ENCODE results near the gene ZFAND3. TPM values are rescaled to one million over a fixed set of nuclear protein-coding genes. Genes with fewer than 3 reads are reported as not detected.

ZFAND3 gene
- total RNA-seq, 1 experiment from 2014 or later: 47.2 TPM

DNA sequence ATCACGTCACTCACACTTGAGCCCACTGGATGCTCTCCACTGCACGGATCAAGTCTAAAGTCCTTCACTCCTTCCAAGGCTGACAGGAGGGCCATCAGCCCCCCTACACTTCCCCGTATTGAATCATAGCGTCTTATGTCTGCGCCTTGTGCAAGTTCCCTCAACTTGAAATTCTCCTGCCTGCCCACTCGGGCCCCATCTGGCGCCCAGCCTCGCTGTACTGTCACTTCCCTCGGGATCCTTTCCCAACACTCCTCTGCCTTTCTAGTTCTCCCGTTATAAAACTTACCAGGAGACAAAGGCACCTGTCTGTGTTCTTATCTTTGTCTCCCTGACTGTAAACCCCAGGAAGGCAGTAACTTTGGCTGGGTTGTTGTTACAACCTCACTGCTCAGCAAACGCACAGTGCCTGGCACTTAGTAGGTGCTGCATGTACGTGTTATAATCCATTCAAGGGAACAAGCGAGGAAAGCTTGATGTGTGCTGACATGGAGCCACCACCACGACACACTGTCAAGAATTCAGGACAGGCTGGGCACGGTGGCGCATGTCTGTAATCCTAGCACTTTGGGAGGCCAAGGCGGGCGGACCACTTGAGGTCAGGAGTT is 33.8 kb upstream of the ZFAND3 start (continued):
- TF ChIP-seq EZH2phosphoT487 (IDR thresholded peaks at IDR 0.05; ENCODE audit: borderline replicate concordance) (no peak), SP1 (IDR thresholded peaks at IDR 0.05; ENCODE audit: low read depth) (no peak), CBX3 (IDR thresholded peaks at IDR 0.05; ENCODE audit: low read depth) (no peak), ZFX (IDR thresholded peaks at IDR 0.05) (no peak)
- TF ChIP-seq, protein P1, sequence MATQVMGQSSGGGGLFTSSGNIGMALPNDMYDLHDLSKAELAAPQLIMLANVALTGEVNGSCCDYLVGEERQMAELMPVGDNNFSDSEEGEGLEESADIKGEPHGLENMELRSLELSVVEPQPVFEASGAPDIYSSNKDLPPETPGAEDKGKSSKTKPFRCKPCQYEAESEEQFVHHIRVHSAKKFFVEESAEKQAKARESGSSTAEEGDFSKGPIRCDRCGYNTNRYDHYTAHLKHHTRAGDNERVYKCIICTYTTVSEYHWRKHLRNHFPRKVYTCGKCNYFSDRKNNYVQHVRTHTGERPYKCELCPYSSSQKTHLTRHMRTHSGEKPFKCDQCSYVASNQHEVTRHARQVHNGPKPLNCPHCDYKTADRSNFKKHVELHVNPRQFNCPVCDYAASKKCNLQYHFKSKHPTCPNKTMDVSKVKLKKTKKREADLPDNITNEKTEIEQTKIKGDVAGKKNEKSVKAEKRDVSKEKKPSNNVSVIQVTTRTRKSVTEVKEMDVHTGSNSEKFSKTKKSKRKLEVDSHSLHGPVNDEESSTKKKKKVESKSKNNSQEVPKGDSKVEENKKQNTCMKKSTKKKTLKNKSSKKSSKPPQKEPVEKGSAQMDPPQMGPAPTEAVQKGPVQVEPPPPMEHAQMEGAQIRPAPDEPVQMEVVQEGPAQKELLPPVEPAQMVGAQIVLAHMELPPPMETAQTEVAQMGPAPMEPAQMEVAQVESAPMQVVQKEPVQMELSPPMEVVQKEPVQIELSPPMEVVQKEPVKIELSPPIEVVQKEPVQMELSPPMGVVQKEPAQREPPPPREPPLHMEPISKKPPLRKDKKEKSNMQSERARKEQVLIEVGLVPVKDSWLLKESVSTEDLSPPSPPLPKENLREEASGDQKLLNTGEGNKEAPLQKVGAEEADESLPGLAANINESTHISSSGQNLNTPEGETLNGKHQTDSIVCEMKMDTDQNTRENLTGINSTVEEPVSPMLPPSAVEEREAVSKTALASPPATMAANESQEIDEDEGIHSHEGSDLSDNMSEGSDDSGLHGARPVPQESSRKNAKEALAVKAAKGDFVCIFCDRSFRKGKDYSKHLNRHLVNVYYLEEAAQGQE (IDR thresholded peaks at IDR 0.05; ENCODE audit: low read depth): no peak

DNA sequence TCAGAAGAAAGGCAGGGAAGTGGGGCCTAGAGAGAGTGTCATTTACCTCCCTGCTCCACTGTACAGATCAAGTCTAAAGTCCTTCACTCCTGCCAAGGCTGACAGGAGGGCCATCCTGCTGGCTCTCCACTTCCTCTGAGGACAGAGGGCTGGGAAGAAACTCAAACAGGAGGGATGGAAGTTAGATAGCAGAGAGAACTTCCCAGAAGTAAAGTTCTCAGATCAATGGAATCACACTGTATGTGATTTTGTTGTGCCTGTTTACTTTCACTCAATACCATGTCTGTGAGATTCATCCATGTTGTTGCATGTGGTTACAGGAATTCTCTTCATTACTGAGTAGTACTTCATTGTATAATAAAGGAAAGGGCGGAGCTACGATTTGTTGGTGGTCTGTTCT is 32.3 kb upstream of the ZFAND3 start:
- no peak for ATAC-seq
- CTCF ChIA-PET: no interaction called here
- H3K4me2 ChIP-seq (ENCODE audit: low read length): no peak overlapping the region
- no peak for DNase-seq (ENCODE audit: low read depth, low spot score)
- POLR2A ChIA-PET: no interaction called here
- no peak overlapping the region for H2AFZ ChIP-seq (ENCODE audit: low read depth, low read length, poor library complexity, severe bottlenecking)
- no peaks in the 10 kb centered on the region for H3K9me2 ChIP-seq (ENCODE audit: insufficient read depth)
- no peak for TF ChIP-seq SIN3A (IDR thresholded peaks at IDR 0.05; ENCODE audit: low read depth)
- no peak for TF ChIP-seq YY1 (IDR thresholded peaks at IDR 0.05; ENCODE audit: extremely low read depth, insufficient replicate concordance, low read depth, low read length)
- no peak for TF ChIP-seq CBX3 (IDR thresholded peaks at IDR 0.05; ENCODE audit: low read depth)
- TF ChIP-seq, protein P2, sequence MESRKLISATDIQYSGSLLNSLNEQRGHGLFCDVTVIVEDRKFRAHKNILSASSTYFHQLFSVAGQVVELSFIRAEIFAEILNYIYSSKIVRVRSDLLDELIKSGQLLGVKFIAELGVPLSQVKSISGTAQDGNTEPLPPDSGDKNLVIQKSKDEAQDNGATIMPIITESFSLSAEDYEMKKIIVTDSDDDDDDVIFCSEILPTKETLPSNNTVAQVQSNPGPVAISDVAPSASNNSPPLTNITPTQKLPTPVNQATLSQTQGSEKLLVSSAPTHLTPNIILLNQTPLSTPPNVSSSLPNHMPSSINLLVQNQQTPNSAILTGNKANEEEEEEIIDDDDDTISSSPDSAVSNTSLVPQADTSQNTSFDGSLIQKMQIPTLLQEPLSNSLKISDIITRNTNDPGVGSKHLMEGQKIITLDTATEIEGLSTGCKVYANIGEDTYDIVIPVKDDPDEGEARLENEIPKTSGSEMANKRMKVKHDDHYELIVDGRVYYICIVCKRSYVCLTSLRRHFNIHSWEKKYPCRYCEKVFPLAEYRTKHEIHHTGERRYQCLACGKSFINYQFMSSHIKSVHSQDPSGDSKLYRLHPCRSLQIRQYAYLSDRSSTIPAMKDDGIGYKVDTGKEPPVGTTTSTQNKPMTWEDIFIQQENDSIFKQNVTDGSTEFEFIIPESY (IDR thresholded peaks at IDR 0.05; ENCODE audit: extremely low read depth, insufficient replicate concordance, low read length): no peak
- no peak for TF ChIP-seq FOSL1 (IDR thresholded peaks at IDR 0.05; ENCODE audit: low read depth)
- no peak for TF ChIP-seq SRF (IDR thresholded peaks at IDR 0.05; ENCODE audit: low read depth)
- no peak for TF ChIP-seq SP1 (IDR thresholded peaks at IDR 0.05; ENCODE audit: low read depth)
- no peak for TF ChIP-seq ELF1 (IDR thresholded peaks at IDR 0.05; ENCODE audit: borderline replicate concordance, low read depth)
- no peaks in the 10 kb centered on the region for H4K20me1 ChIP-seq (ENCODE audit: insufficient read depth)
- BruUV-seq (replicated peaks): no TSS peak
- H3K9me3 ChIP-seq (ENCODE audit: control insufficient read depth in 1 of 2, insufficient read depth in 1 of 2, low read depth in 1 of 2, low read length in 2 of 2): no peaks in the 10 kb centered on the region
- H3K4me1 ChIP-seq (ENCODE audit: control insufficient read depth in 1 of 2, insufficient read depth in 2 of 2, low read length in 2 of 2): peaks cover 6 to 33% of the 10 kb centered on the region in 2 experiments
- H3K27me3 ChIP-seq (ENCODE audit: insufficient read depth, low read length): no peaks in the 10 kb centered on the region
- no peaks in the 10 kb centered on the region for H3K79me2 ChIP-seq (ENCODE audit: insufficient read depth, low read length)
- H3K36me3 ChIP-seq (ENCODE audit: control insufficient read depth in 1 of 2, insufficient read depth in 2 of 2, low read length in 2 of 2): no peaks in the 10 kb centered on the region
- intact Hi-C loops (cut with micrococcal nuclease): no loop called here
- H3K4me3 ChIP-seq (replicated peaks in 1 of 2; ENCODE audit: low read depth in 1 of 2, low read length in 2 of 2): no peak overlapping the region
- RAD21 ChIA-PET (ENCODE audit: low non-redundant PET in 1 of 2, low total read pairs in 2 of 2, uncharacterized antibody in 2 of 2, unreplicated experiment in 2 of 2): no interaction called here
- H3K9ac ChIP-seq (ENCODE audit: low read length): no peak overlapping the region
- H3K27ac ChIP-seq (ENCODE audit: low read depth, low read length): no peak overlapping the region
